ACC112 (cell line): ENCODE measurements around the gene MIDN.

ENCODE experiments used
- H2AFZ ChIP-seq: fragments of 200-600 bp; sonication (generic); one replicate; pipeline ENCODE4 v1.6.0; 2017; ENCODE audit warnings: antibody characterized with exemption, low read length; ENCODE audit not compliant: unreplicated experiment
- H3K27ac ChIP-seq: fragments of 200-600 bp; sonication (generic); 2 replicates; pipeline ENCODE4 v1.5.1; 2014; ENCODE audit warnings: low read depth, mild to moderate bottlenecking, antibody characterized with exemption, low read length, moderate library complexity
- H3K27me3 ChIP-seq: fragments of 200-600 bp; sonication (generic); 2 replicates; pipeline ENCODE4 v1.6.1; 2014; ENCODE audit warnings: mild to moderate bottlenecking, antibody characterized with exemption, low read length, moderate library complexity, mixed read lengths; ENCODE audit not compliant: insufficient read depth
- H3K36me3 ChIP-seq: fragments of 200-600 bp; sonication (generic); 2 replicates; pipeline ENCODE4 v1.6.1; 2016; ENCODE audit warnings: mild to moderate bottlenecking, antibody characterized with exemption, low read length, moderate library complexity, mixed read lengths; ENCODE audit not compliant: insufficient read depth
- H3K4me1 ChIP-seq: fragments of 200-600 bp; sonication (generic); one replicate; pipeline ENCODE4 v1.6.1; 2016; ENCODE audit warnings: low read length, mixed read lengths; ENCODE audit not compliant: insufficient read depth, unreplicated experiment, control insufficient read depth
- H3K4me3 ChIP-seq: fragments of 200-600 bp; sonication (generic); 2 replicates; pipeline ENCODE4 v1.5.1; 2014; ENCODE audit warnings: mild to moderate bottlenecking, low read depth, low read length
- H3K79me2 ChIP-seq: fragments of 200-600 bp; sonication (generic); one replicate; pipeline ENCODE4 v1.6.0; 2016; ENCODE audit warnings: low read length; ENCODE audit not compliant: control insufficient read depth, unreplicated experiment, insufficient read depth

Gene MIDN

GRCh38 chr19:1307755-1308303, 59.4 kb downstream of the MIDN start:
- Histone ChIP-seq H3K27me3 (no peaks in the 10 kb centered on the region), H3K36me3 (no peaks in the 10 kb centered on the region), H2AFZ (no peak overlapping the region), H3K4me3 (no peak overlapping the region), H3K27ac (no peak overlapping the region), H3K4me1 (no peaks in the 10 kb centered on the region), H3K79me2 (no peaks in the 10 kb centered on the region)

GRCh38 chr19:1308718-1309117, 60.3 kb downstream of the MIDN start:
- no peaks in the 10 kb centered on the region for H3K4me1 ChIP-seq
- H3K36me3 ChIP-seq = no peaks in the 10 kb centered on the region
- no peak overlapping the region for H3K4me3 ChIP-seq
- no peak overlapping the region for H2AFZ ChIP-seq
- H3K27ac ChIP-seq = no peak overlapping the region
- no peaks in the 10 kb centered on the region for H3K27me3 ChIP-seq
- H3K79me2 ChIP-seq = no peaks in the 10 kb centered on the region
